Measurements from ENCODE around the gene FLT3. TPM values are rescaled to one million over a fixed set of nuclear protein-coding genes. Genes with fewer than 3 reads are reported as not detected.

FLT3 gene
- total RNA-seq, 1 donor from 2014 or later, result not detected

GRCh38 chr13:27961227-27962085, 138.9 kb downstream of the FLT3 start:
- H3K9me3 ChIP-seq, result no peaks in the 10 kb centered on the region
- H3K36me3 ChIP-seq, result no peaks in the 10 kb centered on the region
- TF ChIP-seq POLR2AphosphoS5 (IDR thresholded peaks at IDR 0.05; ENCODE audit: insufficient read depth in 1 of 2, low read depth in 1 of 2), result no peak
- TF ChIP-seq, protein P1, sequence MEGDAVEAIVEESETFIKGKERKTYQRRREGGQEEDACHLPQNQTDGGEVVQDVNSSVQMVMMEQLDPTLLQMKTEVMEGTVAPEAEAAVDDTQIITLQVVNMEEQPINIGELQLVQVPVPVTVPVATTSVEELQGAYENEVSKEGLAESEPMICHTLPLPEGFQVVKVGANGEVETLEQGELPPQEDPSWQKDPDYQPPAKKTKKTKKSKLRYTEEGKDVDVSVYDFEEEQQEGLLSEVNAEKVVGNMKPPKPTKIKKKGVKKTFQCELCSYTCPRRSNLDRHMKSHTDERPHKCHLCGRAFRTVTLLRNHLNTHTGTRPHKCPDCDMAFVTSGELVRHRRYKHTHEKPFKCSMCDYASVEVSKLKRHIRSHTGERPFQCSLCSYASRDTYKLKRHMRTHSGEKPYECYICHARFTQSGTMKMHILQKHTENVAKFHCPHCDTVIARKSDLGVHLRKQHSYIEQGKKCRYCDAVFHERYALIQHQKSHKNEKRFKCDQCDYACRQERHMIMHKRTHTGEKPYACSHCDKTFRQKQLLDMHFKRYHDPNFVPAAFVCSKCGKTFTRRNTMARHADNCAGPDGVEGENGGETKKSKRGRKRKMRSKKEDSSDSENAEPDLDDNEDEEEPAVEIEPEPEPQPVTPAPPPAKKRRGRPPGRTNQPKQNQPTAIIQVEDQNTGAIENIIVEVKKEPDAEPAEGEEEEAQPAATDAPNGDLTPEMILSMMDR (IDR thresholded peaks at IDR 0.05), result no peak
- intact Hi-C loops (cut with DNase I), result no loop called here
- peaks cover 3% of the 10 kb centered on the region for H3K27me3 ChIP-seq
- peaks cover 21% of the 10 kb centered on the region for H3K4me1 ChIP-seq
- peak overlapping the region; percentile 22 to 42 for H3K4me3 ChIP-seq
- no peak overlapping the region for H3K27ac ChIP-seq
- no peak for DNase-seq (ENCODE audit: extremely low spot score in 2 of 2)

- peak overlapping the region; percentile 22 to 42 for H3K4me3 ChIP-seq
- no peaks in the 10 kb centered on the region for H3K36me3 ChIP-seq
- H3K27ac ChIP-seq, result no peak overlapping the region
- peaks cover 16% of the 10 kb centered on the region for H3K4me1 ChIP-seq
- no peaks in the 10 kb centered on the region for H3K9me3 ChIP-seq
- DNase-seq (ENCODE audit: extremely low spot score in 2 of 2), result peak in 1 of 2 donors; percentile 60
- TF ChIP-seq POLR2AphosphoS5 (IDR thresholded peaks at IDR 0.05; ENCODE audit: insufficient read depth in 1 of 2, low read depth in 1 of 2), result no peak
- no peak for TF ChIP-seq POLR2A (IDR thresholded peaks at IDR 0.05)
- TF ChIP-seq, protein P1 (IDR thresholded peaks at IDR 0.05), result no peak
- peaks cover 3% of the 10 kb centered on the region for H3K27me3 ChIP-seq
- intact Hi-C loops (cut with DNase I), result no loop called here
Observed at GRCh38 chr13:27960362-27961226, 139.8 kb downstream of the FLT3 start.

GRCh38 chr13:27959976-27960361, 140.4 kb downstream of the FLT3 start:
- Histone ChIP-seq H3K9me3 (no peaks in the 10 kb centered on the region), H3K4me3 (peak overlapping the region; percentile 22 to 42), H3K27ac (no peak overlapping the region), H3K36me3 (no peaks in the 10 kb centered on the region), H3K4me1 (peaks cover 16% of the 10 kb centered on the region), H3K27me3 (peaks cover 3% of the 10 kb centered on the region)
- intact Hi-C loops (cut with DNase I), result no loop called here
- TF ChIP-seq, protein P1 (IDR thresholded peaks at IDR 0.05), result no peak
- no peak for DNase-seq (ENCODE audit: extremely low spot score in 2 of 2)

- H3K27ac ChIP-seq, result no peak overlapping the region
- no peaks in the 10 kb centered on the region for H3K9me3 ChIP-seq
- no peaks in the 10 kb centered on the region for H3K36me3 ChIP-seq
- peaks cover 6% of the 10 kb centered on the region for H3K27me3 ChIP-seq
- H3K4me3 ChIP-seq, result no peak overlapping the region
- intact Hi-C loops (cut with DNase I), result no loop called here
- peaks cover 34% of the 10 kb centered on the region for H3K4me1 ChIP-seq
- TF ChIP-seq, protein P1 (IDR thresholded peaks at IDR 0.05), result no peak
- no peak for TF ChIP-seq POLR2AphosphoS5 (IDR thresholded peaks at IDR 0.05; ENCODE audit: insufficient read depth in 1 of 2, low read depth in 1 of 2)
- TF ChIP-seq POLR2A (IDR thresholded peaks at IDR 0.05), result no peak
- no peak for DNase-seq (ENCODE audit: extremely low spot score in 2 of 2)
Observed at GRCh38 chr13:27956576-27957300, 143.6 kb downstream of the FLT3 start.
